Left lung (tissue), 10 donors: Measurements from ENCODE around the gene DCHS1. TPM values are rescaled to one million over a fixed set of nuclear protein-coding genes. Genes with fewer than 3 reads are reported as not detected.

Source experiments
- ATAC-seq: fragments of 200-7000 bp; cut with Tn5 transposase; one replicate; pipeline ENCODE4 v1.9.1; 2020; ENCODE audit warnings: moderate library complexity
- DNase-seq, 4 donors: peaks; one replicate each; pipeline ENCODE4 v3.0.0-alpha.2; 2013 to 2020
- H3K27ac ChIP-seq, 2 donors: fragments of 200-600 bp; sonication (generic) in 1 of 2; one replicate each; pipeline versions ENCODE4 v1.5.0 to v1.8.0; 2020 to 2021
- H3K27me3 ChIP-seq, 2 donors: fragments of 200-600 bp; sonication (generic) in 1 of 2; one replicate each; pipeline versions ENCODE4 v1.5.0 to v1.8.0; 2020 to 2021
- H3K36me3 ChIP-seq, 2 donors: fragments of 200-600 bp; sonication (generic) in 1 of 2; one replicate each; pipeline versions ENCODE4 v1.5.0 to v1.8.0; 2020 to 2021
- H3K4me1 ChIP-seq, 2 donors: fragments of 200-600 bp; one replicate each; pipeline ENCODE4 v1.8.0; 2021
- H3K4me3 ChIP-seq, 2 donors: fragments of 200-600 bp; sonication (generic) in 1 of 2; one replicate each; pipeline versions ENCODE4 v1.5.0 to v1.8.0; 2020 to 2021; ENCODE audit warnings: mild to moderate bottlenecking in 1 of 2
- H3K9me3 ChIP-seq, 2 donors: fragments of 200-600 bp; sonication (generic) in 1 of 2; one replicate each; pipeline versions ENCODE4 v1.5.0 to v1.8.0; 2020 to 2021
- CTCF ChIP-seq, 2 donors: fragments of 200-600 bp; sonication (generic) in 1 of 2; IDR thresholded peaks; one replicate each; pipeline versions ENCODE4 v1.5.0 to v1.8.0; 2021; ENCODE audit warnings: antibody characterized with exemption in 2 of 2
- intact Hi-C, 2 donors: fragments of 100-400 bp; cut with DNase I; formaldehyde crosslinking; loops; one replicate each; pipeline versions ENCODE4 v1.11.2 to v1.14.2; 2022
- polyA plus RNA-seq, 6 donors: library from polyadenylated mRNA; unstranded; fragments of 120-200 nt; gene quantifications; one replicate each; pipeline ENCODE4 v1.2.1, GENCODE V29; 2013; ENCODE audit not compliant: insufficient read length in 6 of 6
- total RNA-seq, 2 donors: library from RNA; stranded (reverse); fragmentation: NEBNext Ultra II Directional; extraction: Animal tissue kit (Norgen Biotek cat#: 25700); gene quantifications; one replicate each; pipeline ENCODE4 v1.2.1, GENCODE V29; 2021
- donor health status: DM: no; HTN: yes; CAD: no.
- donor health status: DM: no; HTN: no; CAD: no.

Gene DCHS1
- total and polyA plus RNA-seq, 8 donors, result 15.4 to 49.5 (median 35.9) TPM

GRCh38 chr11:6599449-6599848 lies 56.2 kb downstream of the DCHS1 start:
- no peak overlapping the region for H3K27ac ChIP-seq
- no peak overlapping the region for H3K4me3 ChIP-seq
- H3K9me3 ChIP-seq, result no peaks in the 10 kb centered on the region
- H3K27me3 ChIP-seq, result no peaks in the 10 kb centered on the region
- H3K36me3 ChIP-seq, result peaks cover 0 to 64% of the 10 kb centered on the region in 2 donors
- TF ChIP-seq CTCF (IDR thresholded peaks at IDR 0.05), result no peak
- H3K4me1 ChIP-seq, result peaks cover 9 to 31% of the 10 kb centered on the region in 2 donors
- DNase-seq (no peak), ATAC-seq (no peak)
- intact Hi-C loops, result loop anchor here in 1 of 2 donors (10.0 kb wide), 1 partner anchor 215 kb away; no protein-coding TSS in a partner anchor

- H3K27ac ChIP-seq, result no peak overlapping the region
- TF ChIP-seq CTCF (IDR thresholded peaks at IDR 0.05), result no peak
- no peaks in the 10 kb centered on the region for H3K9me3 ChIP-seq
- H3K4me3 ChIP-seq, result no peak overlapping the region
- intact Hi-C loops, result loop anchor here in 1 of 2 donors (10.0 kb wide), 1 partner anchor 214 kb away; no protein-coding TSS in a partner anchor
- peaks cover 0 to 64% of the 10 kb centered on the region in 2 donors for H3K36me3 ChIP-seq
- no peak for ATAC-seq
- no peak for DNase-seq
- peaks cover 8 to 28% of the 10 kb centered on the region in 2 donors for H3K4me1 ChIP-seq
- no peaks in the 10 kb centered on the region for H3K27me3 ChIP-seq
Observed at GRCh38 chr11:6598555-6598954, 57.1 kb downstream of the DCHS1 start.

- no peak for ATAC-seq
- Histone ChIP-seq H3K4me1 (peaks cover 0 to 12% of the 10 kb centered on the region in 2 donors), H3K4me3 (no peak overlapping the region), H3K36me3 (peaks cover 0 to 78% of the 10 kb centered on the region in 2 donors), H3K9me3 (no peaks in the 10 kb centered on the region), H3K27me3 (no peaks in the 10 kb centered on the region), H3K27ac (no peak overlapping the region)
- intact Hi-C loops, result loop anchor here in 1 of 2 donors (10.0 kb wide), 1 partner anchor 212 kb away; no protein-coding TSS in a partner anchor
- no peak for TF ChIP-seq CTCF (IDR thresholded peaks at IDR 0.05)
- DNase-seq, result no peak
Observed at GRCh38 chr11:6596239-6596877, 59.3 kb downstream of the DCHS1 start.

GRCh38 chr11:6594142-6594768 lies 61.4 kb downstream of the DCHS1 start:
- ATAC-seq, result no peak
- H3K27me3 ChIP-seq, result no peaks in the 10 kb centered on the region
- intact Hi-C loops, result loop anchor here in 1 of 2 donors (10.0 kb wide), 1 partner anchor 209 kb away; no protein-coding TSS in a partner anchor

More at GRCh38 chr11:6594142-6594768, 61.4 kb downstream of the DCHS1 start:
- Histone ChIP-seq H3K27ac (no peak overlapping the region), H3K4me3 (no peak overlapping the region), H3K9me3 (no peaks in the 10 kb centered on the region), H3K36me3 (peaks cover 0 to 60% of the 10 kb centered on the region in 2 donors), H3K4me1 (peaks cover 0 to 5% of the 10 kb centered on the region in 2 donors)
- no peak for DNase-seq
- TF ChIP-seq CTCF (IDR thresholded peaks at IDR 0.05), result no peak
